Stimulated activated CD8-positive, alpha-beta memory T cell treated with anti-CD3 and anti-CD28 coated beads, Interleukin-15, amount 100 ng/mL, for 48 hours (primary cell): ENCODE measurements around the gene WDR59.
"Not testable (repeated sequence)": the region's sequence is repeated elsewhere in the genome, so short reads cannot be mapped to it uniquely, and the experiment has no call there.

ENCODE experiments used
- DNase-seq, 2 donors: peaks; one replicate each; pipeline ENCODE4 v3.0.0-alpha.2; 2020; ENCODE audit warnings: low read depth in 2 of 2

Gene WDR59

GRCh38 chr16:74984529-74985296 is at the start of gene WDR59:
WDR59 (minus strand) TSS chr16:74985123; CDS start chr16:74985017, 106 bp downstream.
- DNase-seq, result peak; percentile 98 to 99

- DNase-seq, result no peak
These were observed 47.7 kb upstream of the WDR59 start for GRCh38 chr16:75032655-75033054.

GRCh38 chr16:75029854-75030253 is 44.9 kb upstream of the WDR59 start:
- no peak for DNase-seq

GRCh38 chr16:75028544-75029135 is 43.7 kb upstream of the WDR59 start:
- no peak for DNase-seq

GRCh38 chr16:75027520-75028300 is 42.8 kb upstream of the WDR59 start:
- no peak for DNase-seq

- no peak for DNase-seq
These were observed 42.0 kb upstream of the WDR59 start for GRCh38 chr16:75026892-75027391.

- DNase-seq, result not testable (repeated sequence)
These were observed 41.4 kb upstream of the WDR59 start for GRCh38 chr16:75026239-75026891.

- DNase-seq, result no peak
These were observed 40.8 kb upstream of the WDR59 start for GRCh38 chr16:75025761-75026160.

- no peak for DNase-seq
These were observed 39.7 kb upstream of the WDR59 start for GRCh38 chr16:75024594-75024993.

- no peak for DNase-seq
These were observed 39.3 kb upstream of the WDR59 start for GRCh38 chr16:75024182-75024581.

GRCh38 chr16:75023009-75023408 is 38.1 kb upstream of the WDR59 start:
- DNase-seq, result no peak

GRCh38 chr16:75022567-75022966 is 37.6 kb upstream of the WDR59 start:
- no peak for DNase-seq

GRCh38 chr16:75021410-75021809 is 36.5 kb upstream of the WDR59 start:
- DNase-seq, result no peak

- no peak for DNase-seq
These were observed 34.7 kb upstream of the WDR59 start for GRCh38 chr16:75019586-75019985.

GRCh38 chr16:75019007-75019406 is 34.1 kb upstream of the WDR59 start:
- DNase-seq, result no peak

- DNase-seq, result no peak
These were observed 33.0 kb upstream of the WDR59 start for GRCh38 chr16:75017670-75018525.

GRCh38 chr16:75016451-75017081 is 31.6 kb upstream of the WDR59 start:
- DNase-seq, result not testable (repeated sequence)

- DNase-seq, result no peak
These were observed 29.4 kb upstream of the WDR59 start for GRCh38 chr16:75014318-75014717.

GRCh38 chr16:75013123-75013522 is 28.2 kb upstream of the WDR59 start:
- DNase-seq, result not testable (repeated sequence)

- DNase-seq, result no peak
These were observed 27.6 kb upstream of the WDR59 start for GRCh38 chr16:75012380-75013081.
